Stimulated activated CD8-positive, alpha-beta memory T cell treated with anti-CD3 and anti-CD28 coated beads, Interleukin-4, amount 100 ng/mL, for 48 hours (primary cell): ENCODE results near the gene RABAC1.
"Not testable (repeated sequence)": the region's sequence is repeated elsewhere in the genome, so short reads cannot be mapped to it uniquely, and the experiment has no call there.

Source experiments
- DNase-seq: peaks from one replicate; pipeline ENCODE4 v3.0.0-alpha.2; 2020

Gene RABAC1

GRCh38 chr19:41959056-41960053, at the start of gene RABAC1:
Gene RABAC1 (minus strand): TSS chr19:41959321. CDS start chr19:41959292, 29 bp downstream.
- DNase-seq: peak; percentile 93

GRCh38 chr19:42006569-42006968, 47.4 kb upstream of the RABAC1 start:
- DNase-seq: no peak

- DNase-seq: no peak
Measured at GRCh38 chr19:42005504-42005903, 46.4 kb upstream of the RABAC1 start.

- no peak for DNase-seq
Measured at GRCh38 chr19:42003506-42004294, 44.6 kb upstream of the RABAC1 start.

- DNase-seq: no peak
Measured at GRCh38 chr19:41999878-42000208, 40.7 kb upstream of the RABAC1 start.

- DNase-seq: no peak
Measured at GRCh38 chr19:41999071-41999877, 40.2 kb upstream of the RABAC1 start.

- DNase-seq: peak; percentile 78
Measured at GRCh38 chr19:41998246-41999020, 39.3 kb upstream of the RABAC1 start.

- no peak for DNase-seq
Measured at GRCh38 chr19:41997851-41998229, 38.7 kb upstream of the RABAC1 start.

GRCh38 chr19:41997121-41997850, 38.2 kb upstream of the RABAC1 start:
- peak; percentile 67 for DNase-seq

- no peak for DNase-seq
Measured at GRCh38 chr19:41995959-41996797, 37.1 kb upstream of the RABAC1 start.

- no peak for DNase-seq
Measured at GRCh38 chr19:41994994-41995958, 36.2 kb upstream of the RABAC1 start.

- DNase-seq: no peak
Measured at GRCh38 chr19:41994521-41994971, 35.4 kb upstream of the RABAC1 start.

GRCh38 chr19:41993612-41994483, 34.7 kb upstream of the RABAC1 start, which contains the start of gene ATP1A3:
Gene ATP1A3 (minus strand): TSS chr19:41994230. CDS start chr19:41994076, 154 bp downstream.
- DNase-seq: peak; percentile 75

- not testable (repeated sequence) for DNase-seq
Measured at GRCh38 chr19:41991925-41992569, 32.9 kb upstream of the RABAC1 start.

- DNase-seq: no peak
Measured at GRCh38 chr19:41991025-41991424, 31.9 kb upstream of the RABAC1 start.

GRCh38 chr19:41990615-41991014, 31.5 kb upstream of the RABAC1 start:
- DNase-seq: no peak

GRCh38 chr19:41990028-41990427, 30.9 kb upstream of the RABAC1 start:
- DNase-seq: no peak
